HG03558 (cell line): Measurements from ENCODE around the gene ISM2.
"Not testable (repeated sequence)": the region's sequence is repeated elsewhere in the genome, so short reads cannot be mapped to it uniquely, and the experiment has no call there.

Source experiments
- ATAC-seq: cut with Tn5 transposase; IDR thresholded peaks from one replicate; pipeline ENCODE4 v1.9.1; 2021; ENCODE audit warnings: moderate number of reproducible peaks; ENCODE audit not compliant: unreplicated experiment; ENCODE audit errors: extremely low read depth

ISM2 gene

GRCh38 chr14:77498120-77498979 is at the start of gene ISM2:
ISM2 (minus strand) TSS chr14:77498816; CDS start chr14:77498793, 23 bp downstream.
- peak; percentile 57 for ATAC-seq

GRCh38 chr14:77547512-77548180 is 49.0 kb upstream of the ISM2 start:
- ATAC-seq: no peak

GRCh38 chr14:77545171-77545570 is 46.6 kb upstream of the ISM2 start:
- not testable (repeated sequence) for ATAC-seq

GRCh38 chr14:77544571-77544970 is 46.0 kb upstream of the ISM2 start:
- ATAC-seq: no peak

GRCh38 chr14:77543637-77544334 is 45.2 kb upstream of the ISM2 start:
- ATAC-seq: no peak

- ATAC-seq: no peak
These were observed 44.6 kb upstream of the ISM2 start for GRCh38 chr14:77543240-77543551.

- ATAC-seq: no peak
These were observed 44.0 kb upstream of the ISM2 start for GRCh38 chr14:77542421-77543239.

- no peak for ATAC-seq
These were observed 43.3 kb upstream of the ISM2 start for GRCh38 chr14:77541905-77542304.

GRCh38 chr14:77536951-77537350 is 38.3 kb upstream of the ISM2 start:
- not testable (repeated sequence) for ATAC-seq

GRCh38 chr14:77531071-77531470 is 32.5 kb upstream of the ISM2 start:
- ATAC-seq: no peak

GRCh38 chr14:77529963-77530362 is 31.3 kb upstream of the ISM2 start:
- ATAC-seq: no peak

- no peak for ATAC-seq
These were observed 30.6 kb upstream of the ISM2 start for GRCh38 chr14:77529213-77529612.

GRCh38 chr14:77528701-77529100 is 30.1 kb upstream of the ISM2 start:
- ATAC-seq: not testable (repeated sequence)

- no peak for ATAC-seq
These were observed 27.6 kb upstream of the ISM2 start for GRCh38 chr14:77526266-77526665.

- no peak for ATAC-seq
These were observed 25.9 kb upstream of the ISM2 start for GRCh38 chr14:77524536-77524935.

GRCh38 chr14:77523109-77523508 is 24.5 kb upstream of the ISM2 start:
- no peak for ATAC-seq

- no peak for ATAC-seq
These were observed 21.9 kb upstream of the ISM2 start for GRCh38 chr14:77520555-77520954.

GRCh38 chr14:77516126-77516525 is 17.5 kb upstream of the ISM2 start:
- no peak for ATAC-seq

- ATAC-seq: no peak
These were observed 13.0 kb upstream of the ISM2 start for GRCh38 chr14:77511486-77512162.

GRCh38 chr14:77509366-77509765 is 10.8 kb upstream of the ISM2 start:
- ATAC-seq: no peak
